Adipocyte (in vitro differentiated cells): ENCODE measurements around the gene SPTBN2.

Experiments
- DNase-seq: peaks from one replicate; pipeline ENCODE4 v3.0.0-alpha.2; 2015; ENCODE audit warnings: low read depth
- H3K27me3 ChIP-seq: replicated peaks from 2 replicates; pipeline ENCODE4 v1.7.0; 2013; ENCODE audit warnings: mild to moderate bottlenecking, low read length, moderate library complexity; ENCODE audit not compliant: control insufficient read depth, insufficient read depth
- H3K36me3 ChIP-seq: 2 replicates; pipeline ENCODE4 v1.7.0; 2013; ENCODE audit warnings: low read length, mild to moderate bottlenecking, moderate library complexity; ENCODE audit not compliant: control insufficient read depth, insufficient read depth, severe bottlenecking
- H3K4me1 ChIP-seq: 2 replicates; pipeline ENCODE4 v1.7.0; 2013; ENCODE audit warnings: mild to moderate bottlenecking, low read length, moderate library complexity; ENCODE audit not compliant: control insufficient read depth, insufficient read depth
- H3K4me3 ChIP-seq: 2 replicates; pipeline ENCODE4 v1.7.0; 2013; ENCODE audit warnings: mild to moderate bottlenecking, low read length, moderate library complexity
- H3K9ac ChIP-seq: 2 replicates; pipeline ENCODE4 v1.7.0; 2013; ENCODE audit warnings: mild to moderate bottlenecking, low read length, moderate library complexity
- H3K9me3 ChIP-seq: 2 replicates; pipeline ENCODE4 v1.7.0; 2013; ENCODE audit warnings: mild to moderate bottlenecking, low read length, moderate library complexity; ENCODE audit not compliant: control insufficient read depth

Gene SPTBN2

DNA sequence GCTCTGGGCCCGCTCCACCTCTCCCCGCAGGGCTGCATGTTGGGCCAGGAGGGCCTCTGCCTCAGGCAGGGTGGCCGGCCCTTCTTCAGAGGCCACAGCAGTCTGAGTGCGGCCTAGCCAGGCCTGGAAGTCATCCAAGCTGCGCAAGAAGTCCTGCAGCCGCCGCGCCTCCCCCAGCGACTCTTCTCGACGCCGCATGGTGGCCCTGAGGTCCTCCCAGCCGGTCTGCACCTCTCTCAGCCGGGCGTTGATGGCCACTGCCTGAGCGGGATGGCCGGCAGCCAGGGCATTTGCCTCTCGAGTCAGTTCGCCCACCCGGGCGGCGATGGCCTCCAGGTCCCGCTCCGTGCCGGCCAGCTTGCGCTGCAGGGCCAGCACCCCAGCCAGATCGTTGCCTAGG, 28.3 kb downstream of the SPTBN2 start:
- Histone ChIP-seq H3K4me3 (no peak overlapping the region), H3K36me3 (no peaks in the 10 kb centered on the region)

DNA sequence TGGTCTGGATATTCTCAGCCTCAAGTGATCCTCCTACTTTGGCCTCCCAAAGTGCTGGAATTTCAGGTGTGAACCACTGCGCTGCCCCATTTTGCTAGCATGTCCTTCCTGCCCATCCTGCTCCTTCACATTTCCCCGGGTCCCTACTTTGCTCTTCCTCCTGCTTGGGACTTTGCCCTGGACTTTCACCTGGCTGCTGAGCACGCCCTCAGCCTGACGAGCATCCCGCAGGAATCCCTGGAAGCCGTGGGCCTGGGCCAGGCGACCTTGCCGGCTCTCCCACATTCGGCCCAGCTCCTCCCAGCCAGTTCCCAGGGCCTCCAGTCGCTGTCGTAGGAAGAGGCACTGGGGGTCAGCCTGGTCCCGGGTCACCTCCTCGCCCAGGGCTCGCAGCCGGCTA, 28.7 kb downstream of the SPTBN2 start:
- Histone ChIP-seq H3K9me3 (peaks cover 9% of the 10 kb centered on the region), H3K9ac (no peak overlapping the region), H3K4me1 (no peaks in the 10 kb centered on the region), H3K27me3 (no peaks in the 10 kb centered on the region), H3K4me3 (no peak overlapping the region), H3K36me3 (no peaks in the 10 kb centered on the region)
- DNase-seq: no peak

More for the DNA sequence above, 28.3 kb downstream of the SPTBN2 start:
- Histone ChIP-seq H3K9ac (no peak overlapping the region), H3K9me3 (peaks cover 9% of the 10 kb centered on the region), H3K27me3 (no peaks in the 10 kb centered on the region), H3K4me1 (no peaks in the 10 kb centered on the region)
- DNase-seq: no peak

DNA sequence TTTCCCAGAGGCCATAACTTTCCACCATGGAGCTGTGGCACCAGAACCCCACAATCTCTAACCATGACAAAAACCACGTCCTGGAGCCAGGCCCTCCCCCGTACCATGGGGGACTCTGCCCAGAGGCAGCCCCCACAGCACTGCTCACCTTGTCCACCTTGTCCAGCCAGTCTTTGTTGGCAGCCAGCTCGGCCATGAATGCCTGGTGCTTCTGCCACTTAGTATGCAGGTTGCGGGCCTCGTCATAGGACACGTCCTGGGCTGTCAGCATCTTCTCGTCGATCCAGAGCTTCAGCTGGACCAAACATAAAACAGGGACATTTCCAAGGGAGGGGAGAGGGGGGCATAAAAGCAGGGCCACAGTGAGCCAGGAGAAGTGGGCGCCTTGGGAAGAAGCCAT, 30.5 kb downstream of the SPTBN2 start:
- no peaks in the 10 kb centered on the region for H3K27me3 ChIP-seq
- no peaks in the 10 kb centered on the region for H3K4me1 ChIP-seq
- H3K9ac ChIP-seq: no peak overlapping the region
- H3K36me3 ChIP-seq: no peaks in the 10 kb centered on the region
- H3K9me3 ChIP-seq: peaks cover 9% of the 10 kb centered on the region
- no peak overlapping the region for H3K4me3 ChIP-seq
- DNase-seq: no peak

DNA sequence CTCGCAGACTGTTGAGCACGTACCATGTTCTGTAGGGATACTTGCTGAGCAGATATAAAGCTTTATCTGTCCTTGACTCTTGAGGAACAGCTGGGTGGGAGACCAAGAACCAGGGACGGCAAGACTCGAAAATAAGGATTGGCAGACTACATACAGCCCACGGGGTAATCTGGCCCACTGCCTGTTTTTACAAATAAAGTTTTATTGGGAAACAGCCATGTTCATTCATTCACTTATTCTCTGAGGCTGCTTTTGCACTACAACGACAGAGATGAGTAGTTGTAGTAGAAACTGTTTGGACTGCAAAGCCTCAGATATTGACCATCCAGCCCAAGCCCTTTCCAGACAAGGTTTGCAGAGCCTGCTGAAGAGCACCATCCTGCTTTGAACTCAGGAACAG, 31.0 kb downstream of the SPTBN2 start:
- no peak for DNase-seq
- H3K27me3 ChIP-seq: no peaks in the 10 kb centered on the region
- H3K36me3 ChIP-seq: no peaks in the 10 kb centered on the region
- H3K9me3 ChIP-seq: peaks cover 9% of the 10 kb centered on the region
- H3K4me3 ChIP-seq: no peak overlapping the region
- no peak overlapping the region for H3K9ac ChIP-seq
- H3K4me1 ChIP-seq: no peaks in the 10 kb centered on the region

DNA sequence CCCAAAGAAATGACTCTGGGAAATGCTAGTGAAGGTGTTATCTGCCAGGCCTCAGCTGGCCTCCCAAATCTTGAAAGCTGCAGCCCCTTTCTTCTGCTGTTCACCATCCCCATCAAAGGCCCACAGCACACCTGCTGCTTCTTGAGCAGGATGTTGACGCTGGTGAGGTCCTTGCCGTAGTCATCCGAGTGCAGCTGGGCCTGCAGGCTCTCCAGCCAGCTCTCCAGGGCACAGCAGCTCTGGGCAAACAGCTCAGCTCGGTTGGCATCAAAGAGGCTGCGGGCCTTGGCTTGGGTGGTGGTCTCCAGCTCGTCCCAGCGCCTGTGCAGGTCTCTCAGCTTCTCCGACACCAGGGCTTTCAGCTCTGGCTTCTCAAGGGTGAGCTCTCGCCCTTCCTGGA, 32.9 kb downstream of the SPTBN2 start:
- no peaks in the 10 kb centered on the region for H3K4me1 ChIP-seq
- H3K9ac ChIP-seq: no peak overlapping the region
- DNase-seq: no peak
- H3K4me3 ChIP-seq: no peak overlapping the region
- no peaks in the 10 kb centered on the region for H3K36me3 ChIP-seq
- peaks cover 9% of the 10 kb centered on the region for H3K9me3 ChIP-seq
- H3K27me3 ChIP-seq: no peaks in the 10 kb centered on the region

DNA sequence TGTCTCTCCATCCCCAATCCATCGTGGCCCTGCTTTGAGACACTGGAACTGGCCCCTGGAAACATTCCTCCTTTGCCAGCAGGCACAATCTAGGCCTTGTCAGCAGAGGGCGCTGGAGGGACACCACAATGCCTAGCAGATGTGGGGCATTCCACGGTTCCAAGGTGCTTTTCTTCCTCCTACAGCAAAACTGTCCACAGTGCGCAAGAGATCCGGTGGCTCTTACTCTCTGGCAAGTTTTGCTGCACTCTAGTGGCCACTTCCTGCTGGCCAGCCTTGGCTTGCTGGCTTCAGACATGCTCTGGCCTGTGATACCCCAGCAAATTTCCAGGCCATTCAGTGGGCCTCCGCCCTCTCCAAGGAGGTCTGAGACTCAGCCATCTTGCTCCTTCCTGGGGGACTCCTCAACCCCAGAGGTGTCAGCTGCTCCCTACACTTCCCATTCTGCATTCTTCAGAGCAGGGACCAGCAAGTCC, 34.2 kb downstream of the SPTBN2 start:
- peak; percentile 94 for DNase-seq
- no peaks in the 10 kb centered on the region for H3K36me3 ChIP-seq

DNA sequence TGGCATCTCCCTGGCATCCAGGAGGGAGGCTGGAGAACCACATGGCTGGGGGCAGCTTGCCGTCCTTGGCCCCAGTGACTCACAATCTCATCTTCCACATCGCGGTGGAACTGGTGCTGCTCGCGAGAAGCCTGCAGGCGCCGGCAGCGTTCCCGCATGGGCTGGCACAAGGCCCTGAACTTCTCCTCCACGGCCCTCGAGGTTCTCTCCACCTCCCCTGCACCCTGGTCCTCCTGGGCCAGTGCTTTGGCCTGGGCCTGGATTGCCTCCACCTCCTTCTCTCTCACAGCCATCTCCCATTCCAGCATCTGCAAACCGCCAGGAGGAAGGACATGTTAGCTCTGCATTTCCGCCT, 35.0 kb downstream of the SPTBN2 start:
- Histone ChIP-seq H3K36me3 (no peaks in the 10 kb centered on the region), H3K9me3 (no peaks in the 10 kb centered on the region), H3K27me3 (no peaks in the 10 kb centered on the region), H3K4me3 (no peak overlapping the region), H3K9ac (peak overlapping the region; percentile 21), H3K4me1 (no peaks in the 10 kb centered on the region)
- DNase-seq: no peak

More for the DNA sequence above, 34.2 kb downstream of the SPTBN2 start:
- no peak overlapping the region for H3K9ac ChIP-seq
- peaks cover 7% of the 10 kb centered on the region for H3K9me3 ChIP-seq
- no peak overlapping the region for H3K4me3 ChIP-seq
- H3K27me3 ChIP-seq: no peaks in the 10 kb centered on the region
- H3K4me1 ChIP-seq: no peaks in the 10 kb centered on the region

DNA sequence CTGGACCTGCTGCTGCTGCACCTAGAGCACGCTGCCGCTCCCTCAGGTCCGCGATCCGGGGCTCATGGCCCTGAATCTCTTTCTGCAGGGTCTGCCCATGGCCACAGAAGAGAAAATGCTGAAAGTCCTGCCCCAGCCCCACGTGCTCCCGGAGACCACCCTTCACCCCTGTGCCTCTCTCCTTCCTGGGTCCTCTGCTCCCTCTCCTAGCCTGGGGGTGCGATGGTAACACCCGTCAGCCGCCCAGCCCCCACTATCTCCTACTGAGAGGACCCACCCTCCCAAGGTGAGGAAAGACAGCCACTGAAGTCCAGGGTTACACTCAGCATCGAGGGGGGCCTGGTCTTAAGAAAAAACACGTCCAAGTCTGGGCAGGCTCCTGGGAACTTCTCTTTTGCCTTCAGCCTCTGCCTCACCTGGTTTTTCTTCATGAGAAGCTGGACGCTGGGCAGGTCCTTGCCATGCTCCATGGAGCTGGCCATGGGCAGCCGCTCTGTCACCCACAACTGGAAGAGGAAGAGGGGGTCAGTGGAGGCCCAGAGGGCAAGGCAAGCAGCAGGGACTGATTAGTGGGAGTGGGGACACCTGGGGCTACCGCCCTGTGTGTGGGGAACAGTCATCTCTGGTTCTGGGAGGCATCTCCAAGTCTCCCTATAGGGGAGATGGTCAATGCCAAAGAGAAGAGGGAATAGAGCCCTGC, 35.5 kb downstream of the SPTBN2 start:
- H3K9me3 ChIP-seq: no peaks in the 10 kb centered on the region
- no peaks in the 10 kb centered on the region for H3K36me3 ChIP-seq
- H3K4me3 ChIP-seq: no peak overlapping the region
- DNase-seq: no peak
- peak overlapping the region; percentile 21 for H3K9ac ChIP-seq
- H3K27me3 ChIP-seq: peaks cover under 1% of the 10 kb centered on the region
- no peaks in the 10 kb centered on the region for H3K4me1 ChIP-seq

DNA sequence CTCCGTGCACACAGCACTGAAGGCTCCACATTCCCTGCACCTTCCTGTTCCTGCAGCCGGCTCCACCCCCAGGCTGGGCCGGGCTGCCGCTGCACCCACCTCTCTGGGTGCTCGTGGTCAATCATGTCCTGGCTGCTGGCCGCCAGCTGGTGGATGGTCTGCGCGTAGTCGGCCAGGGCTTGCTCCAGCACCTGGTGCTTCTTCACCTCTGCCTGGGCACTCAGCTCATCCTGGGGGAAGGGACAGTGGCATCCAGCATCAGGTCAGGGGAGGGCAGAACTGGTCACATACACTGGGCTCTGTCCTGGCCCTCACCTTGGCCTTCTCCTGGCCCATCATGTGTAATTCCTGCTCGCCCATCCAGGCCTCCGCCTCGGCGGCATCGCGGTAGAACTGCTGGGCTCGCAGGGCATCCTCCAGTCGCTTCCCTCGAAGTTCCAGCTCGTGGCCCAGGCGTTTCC, 36.1 kb downstream of the SPTBN2 start:
- Histone ChIP-seq H3K4me3 (no peak overlapping the region), H3K9ac (no peak overlapping the region), H3K27me3 (peaks cover 6% of the 10 kb centered on the region), H3K9me3 (no peaks in the 10 kb centered on the region), H3K4me1 (no peaks in the 10 kb centered on the region), H3K36me3 (no peaks in the 10 kb centered on the region)
- no peak for DNase-seq

DNA sequence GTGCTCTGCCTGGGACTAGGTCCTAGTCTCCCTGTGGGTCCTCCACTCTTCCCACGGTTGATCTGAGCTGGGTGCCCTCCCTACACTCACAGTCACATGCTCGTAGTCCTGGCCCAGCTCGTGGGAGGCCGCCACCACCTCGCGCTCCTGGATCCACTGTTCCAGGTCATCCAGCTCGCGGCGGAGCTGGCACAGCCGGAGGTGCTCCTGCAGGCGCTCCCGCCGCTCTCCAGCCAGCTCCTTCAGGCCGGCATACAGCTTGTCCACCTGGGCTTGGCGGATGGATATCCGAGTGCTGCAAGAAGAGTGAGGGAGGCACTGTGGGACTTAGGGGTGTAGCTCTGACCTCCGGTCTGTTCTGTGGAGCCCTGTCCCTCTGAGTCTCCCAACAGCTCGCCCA, 36.6 kb downstream of the SPTBN2 start:
- H3K27me3 ChIP-seq: peaks cover 6% of the 10 kb centered on the region
- no peaks in the 10 kb centered on the region for H3K9me3 ChIP-seq
- H3K4me1 ChIP-seq: no peaks in the 10 kb centered on the region
- H3K36me3 ChIP-seq: no peaks in the 10 kb centered on the region
- DNase-seq: no peak
- no peak overlapping the region for H3K4me3 ChIP-seq
- H3K9ac ChIP-seq: no peak overlapping the region

DNA sequence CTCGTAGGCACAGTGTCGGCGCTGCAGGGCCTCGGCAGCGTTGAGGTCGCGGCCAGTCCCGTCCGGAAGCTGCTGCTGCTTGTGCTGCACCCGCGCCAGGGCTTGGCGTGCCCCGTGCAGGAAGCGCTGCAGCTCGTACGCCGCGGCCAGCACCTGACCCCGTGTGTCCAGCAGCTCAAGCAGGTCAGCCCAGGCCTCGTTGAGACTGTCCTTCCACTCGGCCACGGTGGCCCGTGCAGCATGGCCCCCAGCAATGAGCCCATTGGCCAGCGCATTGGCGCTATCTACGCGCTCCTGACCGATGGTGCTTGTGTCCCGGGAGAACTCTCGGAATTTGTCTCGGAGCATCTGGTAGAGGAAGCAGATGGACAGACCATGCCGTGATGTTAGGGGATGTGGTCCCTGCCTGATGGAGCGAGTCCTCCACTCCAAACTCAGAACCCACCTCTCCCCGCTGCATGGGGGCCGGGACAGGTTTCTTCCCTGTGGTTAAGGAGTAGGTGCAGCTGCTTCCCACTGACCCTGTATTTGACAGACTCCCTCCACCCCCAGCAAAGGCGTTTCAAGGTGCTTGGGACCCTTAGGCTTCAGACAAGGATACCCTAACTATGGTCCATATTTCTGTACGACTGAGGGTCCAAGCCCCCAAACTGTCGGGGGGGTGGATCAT, 37.6 kb downstream of the SPTBN2 start:
- H3K9me3 ChIP-seq: no peaks in the 10 kb centered on the region
- H3K4me3 ChIP-seq: no peak overlapping the region
- DNase-seq: no peak
- no peak overlapping the region for H3K9ac ChIP-seq
- no peaks in the 10 kb centered on the region for H3K36me3 ChIP-seq
- H3K4me1 ChIP-seq: no peaks in the 10 kb centered on the region
- peaks cover 10% of the 10 kb centered on the region for H3K27me3 ChIP-seq
